Activated CD4-positive, alpha-beta T cell treated with anti-CD3 and anti-CD28 coated beads for 36 hours (primary cell): ENCODE measurements around the gene SLC12A3. TPM values are rescaled to one million over a fixed set of nuclear protein-coding genes. Genes with fewer than 3 reads are reported as not detected.

Experiments used
- ATAC-seq: fragments of 200-7000 bp; cut with Tn5 transposase; one replicate; pipeline ENCODE4 v1.10.0; 2021; ENCODE audit warnings: mild to moderate bottlenecking, moderate library complexity
- CTCF ChIA-PET: fragments of 350-600 bp; sonication (Branson Sonifier 250); formaldehyde crosslinking; loops from one replicate; lab custom pipeline; 2021; ENCODE audit warnings: antibody characterized with exemption; lab: Charles Lee
- POLR2A ChIA-PET: fragments of 350-600 bp; sonication (Branson Sonifier 250); formaldehyde crosslinking; loops from one replicate; lab custom pipeline; 2021; ENCODE audit warnings: antibody characterized with exemption, inconsistent platforms; lab: Charles Lee
- DNase-seq: peaks from one replicate; pipeline ENCODE4 v3.0.0-alpha.2; 2020
- H3K27ac Mint-ChIP-seq: one replicate; pipeline ENCODE4 v1.8.0; 2021; ENCODE audit warnings: mixed read lengths
- H3K27me3 Mint-ChIP-seq: one replicate; pipeline ENCODE4 v1.8.0; 2021; ENCODE audit warnings: mixed read lengths
- H3K36me3 Mint-ChIP-seq: one replicate; pipeline ENCODE4 v1.8.0; 2021; ENCODE audit warnings: low read depth, mixed read lengths
- H3K4me1 Mint-ChIP-seq: one replicate; pipeline ENCODE4 v1.8.0; 2021; ENCODE audit warnings: mixed read lengths
- H3K4me3 Mint-ChIP-seq: one replicate; pipeline ENCODE4 v1.8.0; 2021; ENCODE audit warnings: mild to moderate bottlenecking, moderate library complexity, mixed read lengths
- H3K9me3 Mint-ChIP-seq: one replicate; pipeline ENCODE4 v1.8.0; 2021; ENCODE audit warnings: low read depth, mixed read lengths
- intact Hi-C, 2 experiments: fragments of 100-400 bp; cut with DNase I in 1 of 2; cut with micrococcal nuclease in 1 of 2; formaldehyde crosslinking; loops; one replicate each; pipeline versions ENCODE4 v1.14.2 to v1.15.1; 2022 to 2024; cut with DNase I, micrococcal nuclease
- total RNA-seq, 2 experiments: library from RNA; stranded (reverse); gene quantifications; one replicate each; pipeline ENCODE4 v1.2.3, GENCODE V29; 2021

The SLC12A3 gene
- total RNA-seq, 2 experiments from 2014 or later = not detected

- no peak overlapping the region for H3K4me3 Mint-ChIP-seq
- H3K4me1 Mint-ChIP-seq = peaks cover 20% of the 10 kb centered on the region
- POLR2A ChIA-PET = interaction anchor here (0.6 kb wide), 1 partner anchor 238 kb away, joined by 4 read pairs; no protein-coding TSS in a partner anchor
- ATAC-seq = peak; percentile 57
- peak overlapping the region; percentile 78 for H3K27ac Mint-ChIP-seq
- intact Hi-C loops = loop anchor here in 1 of 2 experiments (10.0 kb wide), 1 partner anchor 273 kb away; no protein-coding TSS in a partner anchor
- no peaks in the 10 kb centered on the region for H3K27me3 Mint-ChIP-seq
- peak; percentile 32 for DNase-seq
- CTCF ChIA-PET = interaction anchor here (0.8 to 1.4 kb wide), 8 partner anchors 8 to 334 kb away, joined by 3 to 4 read pairs (median 3); partner anchors contain the start of gene SLC12A3
- H3K36me3 Mint-ChIP-seq = peaks cover 20% of the 10 kb centered on the region
- no peaks in the 10 kb centered on the region for H3K9me3 Mint-ChIP-seq
Measured at GRCh38 chr16:56848029-56848936, 16.7 kb upstream of the SLC12A3 start.

- H3K36me3 Mint-ChIP-seq = peaks cover 12% of the 10 kb centered on the region
- intact Hi-C loops = loop anchor here in 1 of 2 experiments (10.0 kb wide), 1 partner anchor 274 kb away; no protein-coding TSS in a partner anchor
- H3K27ac Mint-ChIP-seq = no peak overlapping the region
- ChIA-PET CTCF (interaction anchor here (0.7 to 1.4 kb wide), 2 partner anchors 17 to 24 kb away, joined by 3 to 4 read pairs; no protein-coding TSS in a partner anchor), POLR2A (no interaction called here)
- no peaks in the 10 kb centered on the region for H3K27me3 Mint-ChIP-seq
- H3K4me1 Mint-ChIP-seq = peaks cover 20% of the 10 kb centered on the region
- no peak overlapping the region for H3K4me3 Mint-ChIP-seq
- DNase-seq (no peak), ATAC-seq (no peak)
- H3K9me3 Mint-ChIP-seq = no peaks in the 10 kb centered on the region
Measured at GRCh38 chr16:56848955-56849689, 15.9 kb upstream of the SLC12A3 start.

DNA sequence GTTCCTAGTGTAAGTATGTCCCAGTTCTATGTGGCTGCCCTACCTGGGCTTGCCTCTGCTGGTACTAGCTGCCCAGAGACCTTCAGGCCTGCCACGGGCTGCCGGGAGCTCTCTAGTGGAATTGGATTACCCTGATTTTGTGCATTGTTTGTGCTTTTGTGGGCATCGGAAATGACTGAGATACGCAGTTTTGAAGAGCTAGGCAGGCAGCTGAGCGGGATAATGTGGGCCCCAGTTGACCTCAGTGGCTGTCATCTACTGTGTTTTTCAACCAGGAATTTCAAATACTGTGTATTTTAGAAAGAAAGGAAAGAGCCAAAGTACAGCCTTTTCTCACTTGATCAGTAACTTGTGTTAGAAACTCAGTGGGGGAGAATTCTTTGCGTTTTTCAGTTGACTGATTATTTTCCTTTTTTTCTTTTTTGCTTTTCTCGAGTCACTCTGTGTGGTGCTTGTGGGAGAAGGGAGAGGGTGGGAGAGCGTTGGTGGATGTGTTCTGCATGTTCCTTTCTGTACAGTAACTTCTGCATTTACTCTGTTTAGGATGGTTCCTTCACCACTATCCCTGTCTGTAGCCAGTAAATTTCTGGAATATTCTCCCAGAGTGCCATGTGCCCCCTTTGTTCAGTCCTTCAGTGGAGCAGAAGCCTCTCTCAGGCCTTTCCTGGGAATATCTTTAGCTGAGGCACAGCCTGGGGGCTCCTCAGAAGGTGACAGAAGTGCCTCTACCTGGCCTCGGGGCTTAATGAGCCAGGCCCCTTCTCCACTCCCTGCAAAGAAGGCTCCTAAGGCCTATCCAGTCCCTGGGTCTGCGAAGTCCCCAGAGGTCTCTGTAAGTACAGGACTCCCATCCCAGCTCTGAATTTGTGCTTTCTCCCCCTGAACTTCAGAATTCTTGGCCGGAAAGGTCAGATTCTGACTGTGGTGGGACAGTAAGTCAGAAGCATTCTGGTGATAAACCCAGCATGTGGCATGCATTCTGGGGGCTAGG lies 15.0 kb upstream of the SLC12A3 start:
- DNase-seq (no peak), ATAC-seq (no peak)
- H3K4me3 Mint-ChIP-seq = no peak overlapping the region
- H3K36me3 Mint-ChIP-seq = peaks cover 9% of the 10 kb centered on the region
- POLR2A ChIA-PET = interaction anchor here (0.7 kb wide), 1 partner anchor 90 kb away, joined by 3 read pairs; no protein-coding TSS in a partner anchor
- peaks cover 20% of the 10 kb centered on the region for H3K4me1 Mint-ChIP-seq
- CTCF ChIA-PET = interaction anchor here (0.5 to 1.8 kb wide), 7 partner anchors 8 to 51 kb away, joined by 3 to 8 read pairs (median 3); no protein-coding TSS in a partner anchor
- intact Hi-C loops = loop anchor here in 1 of 2 experiments (10.0 kb wide), 1 partner anchor 275 kb away; no protein-coding TSS in a partner anchor
- no peaks in the 10 kb centered on the region for H3K27me3 Mint-ChIP-seq
- H3K27ac Mint-ChIP-seq = no peak overlapping the region
- H3K9me3 Mint-ChIP-seq = no peaks in the 10 kb centered on the region

DNA sequence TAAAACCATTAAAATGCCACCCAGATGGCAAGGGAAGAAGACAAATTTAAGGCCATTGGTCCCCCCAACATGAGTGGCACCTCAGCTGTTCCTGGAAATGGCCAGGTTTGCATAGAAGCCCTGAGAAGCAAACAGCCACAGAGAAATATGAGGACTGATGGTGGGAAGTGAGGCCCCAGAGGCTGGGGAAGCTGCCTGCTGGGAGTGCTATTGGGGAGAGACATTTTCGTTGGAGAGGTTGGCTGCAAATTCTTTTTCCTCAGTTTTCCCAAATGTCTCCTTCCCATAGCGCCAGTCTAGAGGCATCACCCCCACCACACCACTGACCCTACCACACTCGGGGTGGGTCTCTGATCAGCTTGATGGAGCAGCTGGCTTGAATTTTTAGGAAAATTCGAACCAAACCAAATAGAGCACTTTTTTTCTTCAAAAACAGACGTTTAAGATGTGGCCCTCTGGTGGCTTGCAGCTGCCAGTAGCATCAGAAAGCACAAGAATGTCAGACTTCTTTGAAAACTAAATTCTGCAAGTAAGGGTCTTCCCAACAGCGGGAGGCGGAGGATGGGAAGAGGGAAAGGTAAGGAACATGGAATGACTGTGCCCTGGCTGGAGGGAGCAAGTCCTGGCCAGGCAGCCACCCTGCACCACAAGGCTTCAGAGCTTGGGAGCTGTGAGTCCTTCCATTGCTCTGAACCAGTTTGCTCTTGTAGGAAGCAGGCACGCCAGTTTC lies 13.2 kb upstream of the SLC12A3 start:
- CTCF ChIA-PET = interaction anchor here (0.5 to 2.1 kb wide), 5 partner anchors 9 to 421 kb away, joined by 3 to 11 read pairs (median 4); no protein-coding TSS in a partner anchor
- no peak overlapping the region for H3K4me3 Mint-ChIP-seq
- DNase-seq = no peak
- no peak for ATAC-seq
- H3K36me3 Mint-ChIP-seq = peaks cover 9% of the 10 kb centered on the region
- H3K9me3 Mint-ChIP-seq = no peaks in the 10 kb centered on the region
- intact Hi-C loops = no loop called here
- POLR2A ChIA-PET = no interaction called here
- H3K27ac Mint-ChIP-seq = no peak overlapping the region
- H3K27me3 Mint-ChIP-seq = no peaks in the 10 kb centered on the region
- H3K4me1 Mint-ChIP-seq = peaks cover 17% of the 10 kb centered on the region

GRCh38 chr16:56852401-56852730 lies 12.6 kb upstream of the SLC12A3 start:
- DNase-seq (no peak), ATAC-seq (no peak)
- ChIA-PET POLR2A (no interaction called here), CTCF (interaction anchor here (0.8 to 2.1 kb wide), 3 partner anchors 9 to 335 kb away, joined by 4 to 11 read pairs (median 5); no protein-coding TSS in a partner anchor)
- Mint-ChIP-seq H3K36me3 (peaks cover 9% of the 10 kb centered on the region), H3K4me1 (peaks cover 12% of the 10 kb centered on the region), H3K9me3 (no peaks in the 10 kb centered on the region), H3K4me3 (no peak overlapping the region), H3K27ac (no peak overlapping the region), H3K27me3 (no peaks in the 10 kb centered on the region)
- intact Hi-C loops = no loop called here

- POLR2A ChIA-PET = no interaction called here
- H3K4me3 Mint-ChIP-seq = no peak overlapping the region
Measured at GRCh38 chr16:56852968-56853367, 12.0 kb upstream of the SLC12A3 start.

GRCh38 chr16:56855201-56855600 lies 9.8 kb upstream of the SLC12A3 start:
- ChIA-PET CTCF (interaction anchor here (0.7 kb wide), 1 partner anchor 210 kb away, joined by 3 read pairs; no protein-coding TSS in a partner anchor), POLR2A (no interaction called here)
- intact Hi-C loops = no loop called here
- DNase-seq (no peak), ATAC-seq (no peak)
- Mint-ChIP-seq H3K4me3 (no peak overlapping the region), H3K27ac (no peak overlapping the region), H3K36me3 (no peaks in the 10 kb centered on the region), H3K27me3 (no peaks in the 10 kb centered on the region), H3K4me1 (peaks cover 9% of the 10 kb centered on the region), H3K9me3 (no peaks in the 10 kb centered on the region)

More at GRCh38 chr16:56852968-56853367, 12.0 kb upstream of the SLC12A3 start:
- intact Hi-C loops = no loop called here
- H3K27ac Mint-ChIP-seq = no peak overlapping the region
- no peaks in the 10 kb centered on the region for H3K9me3 Mint-ChIP-seq
- H3K4me1 Mint-ChIP-seq = peaks cover 6% of the 10 kb centered on the region
- no peaks in the 10 kb centered on the region for H3K27me3 Mint-ChIP-seq
- CTCF ChIA-PET = interaction anchor here (0.6 to 2.1 kb wide), 3 partner anchors 8 to 336 kb away, joined by 3 to 11 read pairs (median 5); no protein-coding TSS in a partner anchor
- DNase-seq = no peak
- peaks cover 6% of the 10 kb centered on the region for H3K36me3 Mint-ChIP-seq
- ATAC-seq = no peak

GRCh38 chr16:56855946-56856345 lies 9.1 kb upstream of the SLC12A3 start:
- H3K27me3 Mint-ChIP-seq = no peaks in the 10 kb centered on the region
- POLR2A ChIA-PET = no interaction called here
- H3K36me3 Mint-ChIP-seq = no peaks in the 10 kb centered on the region
- DNase-seq (no peak), ATAC-seq (no peak)
- H3K4me3 Mint-ChIP-seq = no peak overlapping the region
- CTCF ChIA-PET = interaction anchor here (0.7 to 1.1 kb wide), 3 partner anchors 95 to 209 kb away, joined by 3 to 4 read pairs (median 4); no protein-coding TSS in a partner anchor
- intact Hi-C loops = no loop called here
- H3K9me3 Mint-ChIP-seq = no peaks in the 10 kb centered on the region
- no peak overlapping the region for H3K27ac Mint-ChIP-seq
- peaks cover 16% of the 10 kb centered on the region for H3K4me1 Mint-ChIP-seq

DNA sequence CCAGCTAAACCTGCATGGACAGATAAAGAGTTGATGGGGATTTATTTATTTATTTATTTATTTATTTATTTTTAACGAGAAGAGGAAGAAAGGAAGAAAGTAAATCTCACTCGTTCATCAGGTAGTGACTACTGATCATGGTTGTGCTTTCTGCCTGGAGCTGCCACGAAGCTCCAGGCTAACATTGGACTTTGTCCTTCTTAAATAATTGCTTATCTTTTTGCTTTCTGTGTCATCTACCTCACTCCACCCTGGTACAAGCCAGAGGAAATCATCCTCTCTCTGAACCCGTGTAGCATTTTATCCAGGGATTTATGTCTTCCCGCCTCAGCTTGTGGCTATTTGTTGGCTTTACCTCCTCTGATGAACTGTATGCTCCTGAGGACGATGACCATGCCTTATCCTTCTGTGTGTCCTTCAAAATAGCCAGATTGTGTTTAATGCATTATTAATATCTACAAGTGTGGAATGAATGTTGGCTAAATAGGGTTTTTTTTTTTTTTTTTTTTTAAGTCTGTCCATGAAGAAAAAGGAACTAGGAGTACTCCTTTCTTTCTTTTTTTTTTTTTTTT lies 8.0 kb upstream of the SLC12A3 start:
- no peak overlapping the region for H3K4me3 Mint-ChIP-seq
- H3K4me1 Mint-ChIP-seq = peaks cover 21% of the 10 kb centered on the region
- no peak for ATAC-seq
- no peak for DNase-seq
- H3K36me3 Mint-ChIP-seq = no peaks in the 10 kb centered on the region
- intact Hi-C loops = no loop called here
- CTCF ChIA-PET = interaction anchor here (0.6 to 1.2 kb wide), 5 partner anchors 9 to 107 kb away, joined by 3 to 5 read pairs (median 3); no protein-coding TSS in a partner anchor
- no peak overlapping the region for H3K27ac Mint-ChIP-seq
- no peaks in the 10 kb centered on the region for H3K9me3 Mint-ChIP-seq
- POLR2A ChIA-PET = interaction anchor here (0.7 kb wide), 1 partner anchor 351 kb away, joined by 6 read pairs; no protein-coding TSS in a partner anchor
- H3K27me3 Mint-ChIP-seq = no peaks in the 10 kb centered on the region
